IMR-90 (cell line): ENCODE results near the gene GRB14.

Experiments
- CEBPB ChIP-seq: IDR thresholded peaks from 2 replicates; pipeline ENCODE4 v1.6.1; 2012; ENCODE audit warnings: low read depth, low read length, improper control_type of control experiment
- CHD1 ChIP-seq: IDR thresholded peaks from 2 replicates; pipeline ENCODE4 v1.6.1; 2012; ENCODE audit warnings: low read depth, low read length, improper control_type of control experiment
- CTCF ChIP-seq: conservative IDR thresholded peaks from 2 replicates; pipeline ENCODE4 v1.5.1; 2012; ENCODE audit warnings: mild to moderate bottlenecking, low read depth, low read length, improper control_type of control experiment
- ELK1 ChIP-seq: fragments of 150-350 bp; IDR thresholded peaks from 2 replicates; pipeline ENCODE4 v1.6.1; 2016; ENCODE audit warnings: low read depth, mild to moderate bottlenecking, low read length, moderate library complexity, borderline replicate concordance
- MAFK ChIP-seq: IDR thresholded peaks from 2 replicates; pipeline ENCODE4 v1.6.1; 2012; ENCODE audit warnings: low read depth, low read length, improper control_type of control experiment
- POLR2A ChIP-seq: IDR thresholded peaks from 2 replicates; pipeline ENCODE4 v1.6.1; 2012; ENCODE audit warnings: mild to moderate bottlenecking, low read depth, low read length
- RAD21 ChIP-seq: IDR thresholded peaks from 2 replicates; pipeline ENCODE4 v1.6.1; 2012; ENCODE audit warnings: low read length, improper control_type of control experiment
- RCOR1 ChIP-seq: IDR thresholded peaks from 2 replicates; pipeline ENCODE4 v1.6.1; 2012; ENCODE audit warnings: mild to moderate bottlenecking, low read length, improper control_type of control experiment; ENCODE audit not compliant: insufficient replicate concordance
- USF2 ChIP-seq: fragments of 150-350 bp; IDR thresholded peaks from 2 replicates; pipeline ENCODE4 v1.6.1; 2017; ENCODE audit warnings: mild to moderate bottlenecking, antibody characterized with exemption, low read length, low read depth

GRCh38 chr2:164625378-164625971, 4.2 kb upstream of the GRB14 start:
- TF ChIP-seq CTCF (no peak), POLR2A (no peak), CHD1 (no peak), ELK1 (no peak), USF2 (no peak), RCOR1 (no peak), RAD21 (no peak), CEBPB (no peak), MAFK (no peak)
